ENCODE measurements around the gene ADAMTS19. TPM values are rescaled to one million over a fixed set of nuclear protein-coding genes. Genes with fewer than 3 reads are reported as not detected.

Gene ADAMTS19
- total RNA-seq, 1 experiment from 2014 or later, result 20.3 TPM

DNA sequence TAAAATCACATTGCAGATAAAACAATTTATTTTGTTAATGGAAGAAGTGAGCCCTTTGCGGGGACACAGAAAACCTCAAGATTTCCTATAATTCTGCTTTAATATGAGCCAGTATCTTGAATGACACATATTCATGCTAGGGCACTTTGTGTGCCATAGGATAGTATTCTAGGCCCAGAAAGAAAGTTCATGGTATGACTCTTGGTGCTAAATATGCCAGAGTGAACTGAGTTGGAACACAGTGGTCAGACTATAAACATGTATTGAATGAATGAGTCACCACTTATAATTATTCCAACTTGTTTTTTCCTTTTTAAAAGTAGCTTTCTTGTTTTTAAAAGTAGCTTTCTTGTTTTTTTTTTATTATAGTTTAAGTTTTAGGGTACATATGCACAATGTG, 46.0 kb downstream of the ADAMTS19 start:
- WGBS (ENCODE audit: extremely low coverage, insufficient read length, low lambda C conversion rate), result no CpG with 5 or more reads among the region's 1 CpG
- H4K5ac ChIP-seq (ENCODE audit: insufficient read length, low read depth, low read length), result no peak overlapping the region
- H3K18ac ChIP-seq (ENCODE audit: insufficient read length, low read depth, low read length), result no peak overlapping the region
- H4K91ac ChIP-seq (ENCODE audit: insufficient read length, low read depth, low read length), result no peak overlapping the region
- Mint-ChIP-seq H3K27me3 (ENCODE audit: low read depth) (no peaks in the 10 kb centered on the region), H3K36me3 (ENCODE audit: insufficient read depth in 1 of 3, low read depth in 3 of 3) (peaks cover 0 to 2% (median 0%) of the 10 kb centered on the region in 3 experiments; a peak in 1 of 7 replicates), H3K27ac (no peak overlapping the region), H3K4me1 (no peaks in the 10 kb centered on the region), H3K4me3 (no peak overlapping the region), H3K9me3 (no peaks in the 10 kb centered on the region)
- no peak overlapping the region for H2BK20ac ChIP-seq (ENCODE audit: low read depth, low read length, poor library complexity, severe bottlenecking)
- H3K4ac ChIP-seq (ENCODE audit: low read depth, low read length), result no peak overlapping the region
- no peak overlapping the region for H2AFZ ChIP-seq (ENCODE audit: low read length)
- H3K79me2 ChIP-seq (ENCODE audit: insufficient read depth, low read length), result no peaks in the 10 kb centered on the region; the same call in 1 of the 2 replicates
- no peaks in the 10 kb centered on the region for H3K4me1 ChIP-seq (ENCODE audit: insufficient read depth, low read length)
- no peaks in the 10 kb centered on the region for H3K27me3 ChIP-seq (ENCODE audit: insufficient read depth, low read length)
- H2BK12ac ChIP-seq (ENCODE audit: insufficient read length, low read depth, low read length), result no peak overlapping the region
- no peak overlapping the region for H2BK120ac ChIP-seq (ENCODE audit: low read depth, low read length, poor library complexity, severe bottlenecking)
- no peak overlapping the region for H2BK5ac ChIP-seq (ENCODE audit: insufficient read length, low read length)
- no peak overlapping the region for H4K8ac ChIP-seq (replicated peaks; ENCODE audit: insufficient read length, low read depth, low read length)
- no peak overlapping the region for H3K14ac ChIP-seq (ENCODE audit: insufficient read depth, low read length)
- H2BK15ac ChIP-seq (ENCODE audit: low read depth, low read length), result no peak overlapping the region
- peaks cover 2% of the 10 kb centered on the region for H3K79me1 ChIP-seq (ENCODE audit: insufficient read depth, low read depth, low read length, poor library complexity, severe bottlenecking)
- H3K56ac ChIP-seq (ENCODE audit: insufficient read length, low read depth, low read length), result no peak overlapping the region
- H3T11ph ChIP-seq (ENCODE audit: low read length), result no peak overlapping the region
- no peak overlapping the region for H3K4me2 ChIP-seq (ENCODE audit: insufficient read depth, insufficient read length, low read length)
- no peak overlapping the region for H3K23ac ChIP-seq (ENCODE audit: insufficient read length, low read depth, low read length)
- no peak overlapping the region for H2AK5ac ChIP-seq (ENCODE audit: insufficient read length, low read length)
- no peak overlapping the region for H3K9ac ChIP-seq (ENCODE audit: extremely low read depth, insufficient read length, low read length)
- H4K20me1 ChIP-seq (ENCODE audit: control insufficient read depth, insufficient read depth, insufficient read length), result no peaks in the 10 kb centered on the region
- H3K23me2 ChIP-seq (ENCODE audit: insufficient read length, low read depth, low read length, poor library complexity, severe bottlenecking), result no peaks in the 10 kb centered on the region
- no peaks in the 10 kb centered on the region for H3K9me3 ChIP-seq (ENCODE audit: control insufficient read depth, low read depth, low read length)
- DNase-seq, result no peak
- TF ChIP-seq, protein P1, sequence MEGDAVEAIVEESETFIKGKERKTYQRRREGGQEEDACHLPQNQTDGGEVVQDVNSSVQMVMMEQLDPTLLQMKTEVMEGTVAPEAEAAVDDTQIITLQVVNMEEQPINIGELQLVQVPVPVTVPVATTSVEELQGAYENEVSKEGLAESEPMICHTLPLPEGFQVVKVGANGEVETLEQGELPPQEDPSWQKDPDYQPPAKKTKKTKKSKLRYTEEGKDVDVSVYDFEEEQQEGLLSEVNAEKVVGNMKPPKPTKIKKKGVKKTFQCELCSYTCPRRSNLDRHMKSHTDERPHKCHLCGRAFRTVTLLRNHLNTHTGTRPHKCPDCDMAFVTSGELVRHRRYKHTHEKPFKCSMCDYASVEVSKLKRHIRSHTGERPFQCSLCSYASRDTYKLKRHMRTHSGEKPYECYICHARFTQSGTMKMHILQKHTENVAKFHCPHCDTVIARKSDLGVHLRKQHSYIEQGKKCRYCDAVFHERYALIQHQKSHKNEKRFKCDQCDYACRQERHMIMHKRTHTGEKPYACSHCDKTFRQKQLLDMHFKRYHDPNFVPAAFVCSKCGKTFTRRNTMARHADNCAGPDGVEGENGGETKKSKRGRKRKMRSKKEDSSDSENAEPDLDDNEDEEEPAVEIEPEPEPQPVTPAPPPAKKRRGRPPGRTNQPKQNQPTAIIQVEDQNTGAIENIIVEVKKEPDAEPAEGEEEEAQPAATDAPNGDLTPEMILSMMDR (conservative IDR thresholded peaks at IDR 0.05), result no peak
- H3K27ac ChIP-seq (ENCODE audit: insufficient read length, low read depth, low read length), result no peak overlapping the region
